Mucosa of rectum (tissue), 2 donors: Measurements from ENCODE around the gene GSTM2.
A peak's percentile ranks its signal among the peaks of the same experiment; 100 is the strongest.
"Not testable (repeated sequence)": the region's sequence is repeated elsewhere in the genome, so short reads cannot be mapped to it uniquely, and the experiment has no call there.

ENCODE experiments used
- H3K27ac ChIP-seq, 2 donors: one replicate each; pipeline ENCODE4 v1.7.0; 2013; ENCODE audit warnings: inconsistent platforms in 2 of 2, low read depth in 2 of 2, low read length in 2 of 2
- H3K27me3 ChIP-seq, 2 donors: one replicate each; pipeline ENCODE4 v1.7.0; 2013; ENCODE audit warnings: low read length in 2 of 2; ENCODE audit not compliant: control insufficient read depth in 2 of 2, insufficient read depth in 2 of 2
- H3K36me3 ChIP-seq, 2 donors: one replicate each; pipeline ENCODE4 v1.7.0; 2013; ENCODE audit warnings: low read length in 2 of 2; ENCODE audit not compliant: control insufficient read depth in 2 of 2, insufficient read depth in 2 of 2
- H3K4me1 ChIP-seq, 2 donors: one replicate each; pipeline ENCODE4 v1.7.0; 2013; ENCODE audit warnings: low read length in 2 of 2, mild to moderate bottlenecking in 1 of 2; ENCODE audit not compliant: control insufficient read depth in 2 of 2, insufficient read depth in 2 of 2
- H3K4me3 ChIP-seq, 2 donors: one replicate each; pipeline ENCODE4 v1.7.0; 2013; ENCODE audit warnings: low read length in 2 of 2
- H3K9ac ChIP-seq, 2 donors: one replicate each; pipeline ENCODE4 v1.7.0; 2013; ENCODE audit warnings: low read length in 2 of 2, low read depth in 1 of 2, mild to moderate bottlenecking in 1 of 2
- H3K9me3 ChIP-seq, 2 donors: one replicate each; pipeline ENCODE4 v1.7.0; 2013; ENCODE audit warnings: low read length in 2 of 2; ENCODE audit not compliant: control insufficient read depth in 2 of 2
- donor health status: healthy.
- donor health status: Normal muscosa, but diverticular disease.

GSTM2 gene

GRCh38 chr1:109659997-109660690, 7.7 kb upstream of the GSTM2 start:
- no peak overlapping the region for H3K9ac ChIP-seq
- peaks cover 7% of the 10 kb centered on the region in 2 donors for H3K4me1 ChIP-seq
- H3K36me3 ChIP-seq: peaks cover 13 to 25% of the 10 kb centered on the region in 2 donors
- no peaks in the 10 kb centered on the region for H3K9me3 ChIP-seq
- H3K4me3 ChIP-seq: no peak overlapping the region
- no peak overlapping the region for H3K27ac ChIP-seq
- no peaks in the 10 kb centered on the region for H3K27me3 ChIP-seq

GRCh38 chr1:109660691-109661026, 7.2 kb upstream of the GSTM2 start:
- not testable (repeated sequence) for H3K4me3 ChIP-seq, H3K9ac ChIP-seq, H3K27ac ChIP-seq, H3K4me1 ChIP-seq, H3K27me3 ChIP-seq, H3K9me3 ChIP-seq
- H3K36me3 ChIP-seq: peaks cover 13 to 25% of the 10 kb centered on the region in 2 donors

- Histone ChIP-seq H3K9ac (no peak overlapping the region), H3K27me3 (no peaks in the 10 kb centered on the region), H3K9me3 (no peaks in the 10 kb centered on the region), H3K36me3 (peaks cover 13 to 25% of the 10 kb centered on the region in 2 donors), H3K4me3 (no peak overlapping the region), H3K27ac (no peak overlapping the region), H3K4me1 (peaks cover 0 to 4% of the 10 kb centered on the region in 2 donors)
Measured at GRCh38 chr1:109661391-109661790, 6.5 kb upstream of the GSTM2 start.

- no peaks in the 10 kb centered on the region for H3K9me3 ChIP-seq
- peaks cover 4 to 13% of the 10 kb centered on the region in 2 donors for H3K36me3 ChIP-seq
- no peak overlapping the region for H3K27ac ChIP-seq
- H3K27me3 ChIP-seq: no peaks in the 10 kb centered on the region
- H3K9ac ChIP-seq: no peak overlapping the region
- peaks cover 0 to 7% of the 10 kb centered on the region in 2 donors for H3K4me1 ChIP-seq
- no peak overlapping the region for H3K4me3 ChIP-seq
Measured at GRCh38 chr1:109664671-109665070, 3.2 kb upstream of the GSTM2 start.

- H3K9ac ChIP-seq: peak overlapping the region; percentile 43 to 47
- H3K4me3 ChIP-seq: peak overlapping the region; percentile 53 to 66
- H3K9me3 ChIP-seq: no peaks in the 10 kb centered on the region
- H3K27me3 ChIP-seq: no peaks in the 10 kb centered on the region
- H3K4me1 ChIP-seq: peaks cover 0 to 7% of the 10 kb centered on the region in 2 donors
- no peaks in the 10 kb centered on the region for H3K36me3 ChIP-seq
- H3K27ac ChIP-seq: no peak overlapping the region
Measured at GRCh38 chr1:109668123-109668775, 392 bp downstream of the GSTM2 start.

GRCh38 chr1:109669246-109669948, 1.5 kb downstream of the GSTM2 start:
- Histone ChIP-seq H3K27ac (peak overlapping the region in 1 of 2 donors; percentile 43), H3K9me3 (no peaks in the 10 kb centered on the region), H3K9ac (no peak overlapping the region), H3K4me1 (peaks cover 0 to 7% of the 10 kb centered on the region in 2 donors), H3K36me3 (no peaks in the 10 kb centered on the region), H3K27me3 (no peaks in the 10 kb centered on the region), H3K4me3 (peak overlapping the region in 1 of 2 donors; percentile 31)

- not testable (repeated sequence) for H3K36me3 ChIP-seq, H3K27me3 ChIP-seq, H3K9ac ChIP-seq, H3K9me3 ChIP-seq, H3K4me1 ChIP-seq
- Histone ChIP-seq H3K27ac (peak overlapping the region in 1 of 2 donors; percentile 43), H3K4me3 (peak overlapping the region in 1 of 2 donors; percentile 31)
Measured at GRCh38 chr1:109669949-109670302, 2.1 kb downstream of the GSTM2 start.

GRCh38 chr1:109671067-109671466, 3.2 kb downstream of the GSTM2 start:
- Histone ChIP-seq H3K27me3 (no peaks in the 10 kb centered on the region), H3K9ac (no peak overlapping the region), H3K36me3 (no peaks in the 10 kb centered on the region), H3K4me3 (no peak overlapping the region), H3K4me1 (peaks cover 0 to 7% of the 10 kb centered on the region in 2 donors), H3K27ac (no peak overlapping the region), H3K9me3 (no peaks in the 10 kb centered on the region)

- not testable (repeated sequence) for H3K9ac ChIP-seq, H3K27ac ChIP-seq, H3K4me3 ChIP-seq, H3K27me3 ChIP-seq, H3K9me3 ChIP-seq, H3K4me1 ChIP-seq, H3K36me3 ChIP-seq
Measured at GRCh38 chr1:109673861-109674260, 6.0 kb downstream of the GSTM2 start.

- H3K27ac ChIP-seq, H3K9ac ChIP-seq: not testable (repeated sequence)
Measured at GRCh38 chr1:109676683-109677381, 9.0 kb downstream of the GSTM2 start.

More at GRCh38 chr1:109676683-109677381, 9.0 kb downstream of the GSTM2 start:
- not testable (repeated sequence) for H3K27me3 ChIP-seq, H3K4me1 ChIP-seq, H3K4me3 ChIP-seq, H3K36me3 ChIP-seq, H3K9me3 ChIP-seq
